Activated CD8-positive, alpha-beta memory T cell treated with anti-CD3 and anti-CD28 coated beads for 1 hour (primary cell): ENCODE results near the gene EIF3B.
A peak's percentile ranks its signal among the peaks of the same experiment; 100 is the strongest.
"Not testable (repeated sequence)": the region's sequence is repeated elsewhere in the genome, so short reads cannot be mapped to it uniquely, and the experiment has no call there.

Experiments
- DNase-seq, 2 donors: peaks; one replicate each; pipeline ENCODE4 v3.0.0-alpha.2; 2020; ENCODE audit warnings: low read depth in 1 of 2; ENCODE audit errors: extremely low read depth in 1 of 2

Gene EIF3B

GRCh38 chr7:2354186-2354938 lies at the start of gene EIF3B:
Gene EIF3B, plus strand, starts transcription at chr7:2354827. Its CDS starts 95 bp downstream, at chr7:2354922.
- DNase-seq = peak; percentile 77 to 79

- DNase-seq = not testable (repeated sequence)
Measured at GRCh38 chr7:2305258-2305657, 49.4 kb upstream of the EIF3B start.

- no peak for DNase-seq
Measured at GRCh38 chr7:2306688-2307087, 47.9 kb upstream of the EIF3B start.

- no peak for DNase-seq
Measured at GRCh38 chr7:2307690-2308107, 46.9 kb upstream of the EIF3B start.

- DNase-seq = no peak
Measured at GRCh38 chr7:2309889-2310331, 44.7 kb upstream of the EIF3B start.

GRCh38 chr7:2312267-2312929 lies 42.2 kb upstream of the EIF3B start:
- no peak for DNase-seq

- no peak for DNase-seq
Measured at GRCh38 chr7:2313450-2314208, 41.0 kb upstream of the EIF3B start.

- DNase-seq = peak; percentile 90 to 98
Measured at GRCh38 chr7:2314209-2314955, 40.2 kb upstream of the EIF3B start, which contains the start of gene SNX8. Gene SNX8, minus strand, starts transcription at chr7:2314441. Its CDS starts 20 bp downstream, at chr7:2314421.

- DNase-seq = not testable (repeated sequence)
Measured at GRCh38 chr7:2314956-2315530, 39.6 kb upstream of the EIF3B start.

- no peak for DNase-seq
Measured at GRCh38 chr7:2315787-2316186, 38.8 kb upstream of the EIF3B start.

- no peak for DNase-seq
Measured at GRCh38 chr7:2316578-2316977, 38.0 kb upstream of the EIF3B start.

- DNase-seq = no peak
Measured at GRCh38 chr7:2317556-2318293, 36.9 kb upstream of the EIF3B start.

GRCh38 chr7:2321020-2321419 lies 33.6 kb upstream of the EIF3B start:
- no peak for DNase-seq

- no peak for DNase-seq
Measured at GRCh38 chr7:2325162-2325561, 29.5 kb upstream of the EIF3B start.

GRCh38 chr7:2326951-2327350 lies 27.7 kb upstream of the EIF3B start:
- no peak for DNase-seq

- DNase-seq = no peak
Measured at GRCh38 chr7:2330493-2330892, 24.1 kb upstream of the EIF3B start.

GRCh38 chr7:2331707-2332106 lies 22.9 kb upstream of the EIF3B start:
- no peak for DNase-seq

GRCh38 chr7:2332606-2333231 lies 21.9 kb upstream of the EIF3B start:
- not testable (repeated sequence) for DNase-seq

GRCh38 chr7:2336626-2337299 lies 17.9 kb upstream of the EIF3B start:
- DNase-seq = no peak
